GM19452 (cell line): Measurements from ENCODE around the gene KIF26B.
A peak's percentile ranks its signal among the peaks of the same experiment; 100 is the strongest.
"Not testable (repeated sequence)": the region's sequence is repeated elsewhere in the genome, so short reads cannot be mapped to it uniquely, and the experiment has no call there.

Experiments used
- ATAC-seq: cut with Tn5 transposase; IDR thresholded peaks from one replicate; pipeline ENCODE4 v1.9.1; 2021; ENCODE audit not compliant: unreplicated experiment

Gene KIF26B

DNA sequence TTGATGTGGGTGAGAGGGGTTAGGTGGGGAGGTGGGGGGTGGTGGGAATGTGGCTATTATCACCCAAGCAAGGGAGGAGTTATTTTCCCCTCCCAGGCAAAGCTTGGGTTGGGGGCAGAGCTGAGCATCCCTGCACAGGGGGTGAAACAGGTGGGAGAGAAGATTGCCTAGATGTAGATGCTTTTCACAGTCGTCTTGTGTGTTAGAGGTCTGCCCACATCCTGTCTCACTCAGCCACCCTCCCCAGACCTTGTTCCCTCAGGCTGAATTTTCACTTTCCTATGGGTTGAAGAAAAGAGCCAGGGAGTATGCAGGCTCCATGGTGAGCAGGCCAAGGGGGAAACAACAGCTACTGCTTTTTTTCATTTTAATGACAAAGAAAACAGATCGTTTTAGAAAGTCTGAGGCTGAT lies 223.5 kb downstream of the KIF26B start:
- peak; percentile 58 for ATAC-seq

DNA sequence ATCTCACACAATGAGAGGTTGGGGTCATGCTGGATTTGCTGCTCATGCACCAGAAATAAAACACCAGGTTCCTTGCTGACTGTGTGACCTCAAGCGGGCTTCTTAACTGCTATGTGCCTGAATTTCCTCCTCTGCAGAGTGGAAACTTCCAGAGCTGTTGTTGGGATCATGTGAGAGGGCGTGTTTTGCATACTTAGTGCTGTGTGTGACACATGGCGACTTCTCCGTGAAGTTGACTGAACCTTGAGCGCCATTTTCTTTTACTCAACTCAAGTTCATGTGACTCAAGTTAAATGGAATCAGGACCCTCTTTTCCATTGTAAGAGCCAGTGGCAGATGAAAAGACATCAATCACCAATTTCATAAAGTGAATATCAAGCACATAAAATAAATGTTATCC lies 224.0 kb downstream of the KIF26B start:
- no peak for ATAC-seq

DNA sequence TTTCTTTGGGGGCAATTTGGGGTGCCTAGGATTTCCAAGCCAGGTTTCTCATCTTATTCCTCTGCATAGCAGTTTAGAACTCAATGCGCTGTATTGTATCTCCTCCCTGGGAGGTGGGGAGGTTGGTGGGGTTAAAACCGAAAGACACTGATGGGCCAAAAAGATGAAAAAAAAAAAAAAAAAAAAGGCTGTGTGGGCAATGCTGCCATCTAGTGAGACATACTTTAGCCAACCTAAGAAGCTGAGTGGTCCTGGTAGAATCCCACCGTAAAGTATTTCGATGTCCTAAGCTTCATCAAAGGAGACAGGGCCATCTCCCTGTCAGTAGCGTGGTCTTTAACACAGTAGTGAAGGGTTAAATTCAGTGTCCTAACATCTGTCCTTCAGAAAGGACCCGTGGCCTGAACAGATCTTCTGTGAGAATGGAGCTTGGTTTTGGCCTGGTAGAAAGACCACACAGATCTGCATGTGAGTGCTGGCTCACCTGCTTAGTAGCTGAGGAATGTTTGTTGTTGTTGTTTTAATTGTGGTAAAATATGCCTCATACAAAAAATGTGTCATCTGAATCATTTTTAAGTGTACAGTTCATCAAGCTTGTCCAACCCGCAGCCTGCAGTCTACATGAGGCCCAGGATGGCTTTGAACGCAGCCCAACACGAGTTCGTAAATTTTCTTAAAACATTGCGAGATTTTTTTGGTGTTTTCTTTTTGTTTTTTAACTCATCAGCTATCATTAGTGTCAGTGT lies 226.2 kb downstream of the KIF26B start:
- ATAC-seq = no peak

DNA sequence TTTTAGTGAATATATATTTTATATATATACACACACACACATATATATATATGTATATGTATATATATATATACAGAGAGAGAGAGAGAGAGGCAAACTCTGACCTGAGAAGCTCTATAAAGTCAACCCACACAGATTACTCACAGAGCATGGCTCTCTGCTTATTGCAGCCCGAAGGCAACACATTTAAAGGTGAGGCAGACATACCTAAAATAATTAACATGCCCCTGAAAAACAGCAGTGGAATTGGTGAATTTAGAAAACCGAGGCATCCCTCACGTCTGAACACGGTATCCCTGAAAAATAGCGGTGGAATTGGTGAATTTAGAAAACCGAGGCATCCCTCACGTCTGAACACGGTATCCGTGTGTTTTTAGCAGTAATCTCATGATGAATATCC lies 228.2 kb downstream of the KIF26B start:
- ATAC-seq = no peak

DNA sequence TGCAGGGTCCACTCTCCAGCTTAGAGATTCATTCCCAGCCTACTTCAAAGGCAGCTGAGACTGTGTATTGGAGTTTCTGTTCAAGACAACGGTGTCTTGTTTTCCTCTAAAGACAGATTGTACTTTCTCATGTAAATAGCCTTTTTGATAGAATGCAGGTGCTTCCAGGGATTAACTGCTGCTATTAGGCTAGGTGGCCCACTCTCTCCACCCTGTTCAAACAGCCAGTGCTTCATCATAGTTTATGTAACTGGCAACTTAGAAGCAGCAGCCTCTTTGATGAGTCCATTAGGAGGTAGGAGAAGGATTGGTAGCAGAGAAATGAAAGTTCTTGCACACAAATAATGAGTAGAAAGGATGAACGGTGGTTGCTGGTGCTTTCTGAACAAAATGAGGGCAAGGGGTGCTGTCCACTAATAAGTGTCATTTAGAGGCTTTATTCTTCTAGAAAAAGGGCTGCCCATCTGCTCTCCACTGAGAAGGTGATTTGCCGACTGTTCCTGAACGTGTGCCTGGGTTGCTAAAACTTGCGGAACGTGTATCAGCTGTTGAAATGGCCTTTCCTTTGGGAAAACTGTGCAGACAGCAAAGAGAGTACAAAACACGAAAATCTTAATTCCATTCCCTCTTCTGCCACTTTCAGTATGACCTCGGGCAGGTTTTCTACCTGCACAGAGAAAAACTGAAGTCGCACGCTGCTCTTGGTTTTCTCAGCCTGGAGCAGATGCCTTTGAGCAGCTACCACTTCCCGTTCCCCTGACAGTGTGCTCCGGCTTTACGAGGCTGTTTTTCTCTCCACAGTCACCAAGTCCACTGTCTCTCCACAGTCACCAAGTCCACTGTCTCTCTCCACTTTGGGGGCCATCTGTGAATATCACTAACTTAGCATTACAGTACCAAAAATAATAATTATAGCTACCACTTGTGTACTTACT lies 228.9 kb downstream of the KIF26B start:
- no peak for ATAC-seq

DNA sequence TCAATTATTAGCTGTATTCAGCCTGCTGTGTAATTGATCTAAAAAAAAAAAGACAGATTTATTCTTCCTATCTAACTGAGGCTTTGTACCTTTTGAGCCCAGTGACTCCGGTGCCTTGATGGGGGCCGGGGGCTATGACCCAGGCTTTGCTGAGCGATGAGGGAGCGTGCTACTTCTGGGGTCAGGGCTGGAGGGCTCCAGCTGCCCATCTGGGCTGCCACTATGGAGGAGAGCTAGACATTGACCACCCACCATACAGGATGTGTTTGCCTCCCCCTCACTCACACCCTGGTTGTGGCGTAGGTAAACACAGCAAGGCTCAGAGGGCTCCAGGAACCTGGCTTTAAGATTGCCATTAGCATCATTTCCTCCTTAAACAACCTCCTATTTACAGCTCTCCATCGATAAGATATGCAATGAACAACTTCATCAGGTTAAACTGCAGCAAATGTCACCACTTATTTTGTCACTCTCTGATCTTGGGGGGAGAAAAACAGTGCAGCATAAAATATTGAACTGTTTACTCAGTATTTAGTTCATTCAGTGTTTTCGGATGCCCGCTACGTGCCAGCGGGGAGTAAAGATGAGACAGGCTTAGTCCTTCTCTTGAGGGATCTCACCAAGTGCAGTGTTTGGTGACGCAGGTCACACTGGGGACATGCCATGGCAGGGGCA lies 231.6 kb downstream of the KIF26B start:
- ATAC-seq = no peak

DNA sequence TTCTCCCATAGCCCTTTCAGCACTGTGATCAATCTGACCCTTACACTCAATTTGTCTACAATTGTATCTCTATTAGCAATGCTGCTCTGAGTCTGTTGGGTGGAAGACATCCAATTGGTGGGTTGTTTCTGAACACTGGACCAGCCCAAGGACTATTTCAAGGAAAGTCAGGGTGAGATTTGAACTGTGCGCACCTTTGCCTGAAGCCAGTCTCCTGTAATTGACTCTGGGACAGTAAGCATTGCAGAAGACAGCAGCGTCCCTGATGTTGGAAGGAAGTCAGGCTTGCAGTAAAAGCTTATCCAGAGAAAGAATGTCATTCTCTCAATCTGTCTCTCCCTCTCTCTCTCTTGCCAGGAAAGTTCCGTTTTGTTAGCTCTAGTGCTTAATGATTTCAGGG lies 233.9 kb downstream of the KIF26B start:
- ATAC-seq = no peak

DNA sequence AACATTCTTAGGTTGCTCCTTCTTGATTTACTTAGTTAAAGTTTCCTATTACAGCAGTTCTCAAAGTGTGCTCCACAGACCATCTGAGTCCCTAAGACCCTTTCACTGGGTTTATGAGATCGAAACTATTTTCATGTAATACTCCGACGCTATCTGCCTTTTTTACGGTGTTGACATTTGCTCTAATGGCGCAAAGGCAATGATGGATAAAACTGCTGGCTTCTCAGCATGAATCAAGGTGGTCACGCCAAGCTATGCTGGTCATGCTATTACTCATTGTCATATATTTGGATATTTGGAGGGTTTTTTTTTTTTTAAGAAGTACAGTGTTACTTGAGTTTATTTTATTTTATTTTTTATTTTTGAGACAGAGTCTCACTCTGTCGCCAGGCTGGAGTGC lies 235.1 kb downstream of the KIF26B start:
- ATAC-seq = no peak

DNA sequence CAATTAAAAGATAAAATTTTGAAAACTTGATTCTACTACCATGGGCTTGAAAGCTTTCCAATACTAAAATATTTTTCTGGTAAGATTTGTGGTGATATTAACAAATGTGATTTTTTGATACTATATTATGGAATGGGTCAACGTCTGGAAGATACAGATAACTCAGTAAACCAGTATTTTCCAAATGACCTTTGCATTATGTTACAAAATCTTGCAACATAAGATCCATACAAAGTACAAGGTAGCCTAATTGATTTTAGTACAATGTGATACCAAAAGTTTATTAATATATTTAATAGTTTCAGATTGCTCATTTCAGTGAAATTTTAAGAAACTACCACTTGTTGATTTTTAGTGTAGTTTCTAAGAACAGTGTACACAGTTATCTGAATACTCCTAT lies 236.2 kb downstream of the KIF26B start:
- no peak for ATAC-seq

DNA sequence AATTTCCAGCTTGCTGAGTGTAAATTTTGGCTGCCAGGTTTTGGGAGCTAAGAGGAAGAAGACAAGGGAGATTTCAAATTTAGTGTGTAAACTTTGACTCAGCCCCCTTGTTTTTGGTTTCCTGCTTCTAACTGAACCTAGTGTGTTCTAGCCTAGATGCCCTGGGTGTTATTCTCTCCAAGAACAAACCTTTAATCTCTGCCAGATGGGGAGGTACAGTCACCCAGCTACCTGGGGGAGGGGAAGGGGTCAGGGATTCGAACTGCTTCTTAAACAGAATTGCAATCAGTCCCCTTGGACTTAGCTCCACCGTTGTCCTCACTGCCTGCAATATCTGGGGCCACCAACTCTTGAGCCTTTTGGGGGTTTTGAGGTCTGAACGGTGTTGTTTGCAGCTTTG lies 238.9 kb downstream of the KIF26B start:
- no peak for ATAC-seq

DNA sequence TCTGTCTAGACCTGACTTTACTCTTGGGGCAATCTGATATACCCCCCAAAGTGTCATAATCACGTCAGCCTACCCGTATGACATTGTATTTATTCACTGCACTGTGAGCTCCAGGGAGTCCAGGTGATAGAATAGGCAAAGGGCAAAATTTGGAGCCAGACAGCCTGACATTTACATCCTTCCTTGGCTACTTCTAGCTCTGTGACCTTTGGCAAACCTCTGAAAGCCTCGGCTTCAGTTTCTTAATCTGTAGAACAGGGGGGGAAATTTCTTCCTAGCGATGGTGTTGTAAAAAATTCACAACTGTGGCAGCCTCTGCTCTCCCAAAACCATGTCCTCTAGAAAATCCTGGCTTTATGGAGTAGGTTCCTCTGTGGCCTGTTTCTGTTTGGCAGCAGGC lies 240.9 kb downstream of the KIF26B start:
- ATAC-seq = no peak

DNA sequence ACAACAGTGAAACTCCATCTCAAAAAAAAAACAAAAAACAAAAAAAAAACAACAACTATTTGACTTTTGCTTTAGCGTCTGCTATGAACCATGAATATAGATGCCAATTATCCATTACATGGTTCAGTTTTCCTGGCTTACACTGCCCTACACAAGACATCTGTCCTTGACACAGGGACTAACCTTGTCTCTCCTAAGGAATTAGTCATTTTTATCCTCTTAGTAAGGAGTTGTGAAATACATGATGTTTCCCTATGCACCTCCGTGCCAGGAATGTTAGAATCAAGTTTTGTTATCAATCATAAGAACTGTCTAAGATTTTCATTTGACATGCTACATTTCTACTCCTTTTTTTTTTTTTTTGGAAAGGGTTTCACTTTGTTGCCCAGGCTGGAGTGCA lies 241.8 kb downstream of the KIF26B start:
- ATAC-seq = no peak

DNA sequence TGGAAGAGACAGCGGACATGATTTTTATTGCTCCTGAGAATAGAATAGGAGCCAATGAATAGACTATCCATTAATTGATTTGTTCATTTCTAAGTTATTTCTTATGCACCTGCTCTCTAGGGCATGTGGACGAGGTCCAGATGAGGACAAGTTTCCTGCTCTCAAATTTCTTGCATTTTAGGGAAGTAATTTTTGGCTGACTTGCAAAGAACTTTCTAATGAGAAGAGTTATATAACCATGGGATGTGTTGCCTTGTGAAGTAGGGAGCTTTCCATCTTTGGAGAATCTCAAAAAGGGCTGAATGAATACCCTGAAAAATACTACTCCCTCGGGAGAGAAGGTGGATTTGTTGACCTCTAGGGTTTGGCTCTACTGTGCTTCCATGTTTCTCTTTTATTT lies 243.0 kb downstream of the KIF26B start:
- ATAC-seq = no peak

DNA sequence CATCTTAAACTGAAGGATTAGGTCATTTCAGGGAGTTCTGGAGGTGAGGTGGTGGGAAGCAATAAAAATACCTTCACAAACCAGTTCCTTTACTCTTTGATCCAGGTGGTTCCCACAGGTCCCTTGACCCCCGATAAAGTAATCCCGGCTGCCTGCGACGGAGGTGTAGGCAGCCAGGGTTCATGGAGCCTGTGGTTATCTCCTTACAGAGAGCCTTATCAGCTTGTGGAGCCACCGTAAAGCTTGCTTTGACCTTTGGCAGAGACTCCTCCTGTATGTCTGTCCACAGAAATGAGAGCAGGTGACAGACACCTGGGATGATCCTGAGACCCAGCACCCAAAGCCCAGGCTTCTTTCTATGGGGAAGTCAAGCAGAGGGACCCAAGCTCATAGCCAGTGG lies 243.4 kb downstream of the KIF26B start:
- no peak for ATAC-seq

DNA sequence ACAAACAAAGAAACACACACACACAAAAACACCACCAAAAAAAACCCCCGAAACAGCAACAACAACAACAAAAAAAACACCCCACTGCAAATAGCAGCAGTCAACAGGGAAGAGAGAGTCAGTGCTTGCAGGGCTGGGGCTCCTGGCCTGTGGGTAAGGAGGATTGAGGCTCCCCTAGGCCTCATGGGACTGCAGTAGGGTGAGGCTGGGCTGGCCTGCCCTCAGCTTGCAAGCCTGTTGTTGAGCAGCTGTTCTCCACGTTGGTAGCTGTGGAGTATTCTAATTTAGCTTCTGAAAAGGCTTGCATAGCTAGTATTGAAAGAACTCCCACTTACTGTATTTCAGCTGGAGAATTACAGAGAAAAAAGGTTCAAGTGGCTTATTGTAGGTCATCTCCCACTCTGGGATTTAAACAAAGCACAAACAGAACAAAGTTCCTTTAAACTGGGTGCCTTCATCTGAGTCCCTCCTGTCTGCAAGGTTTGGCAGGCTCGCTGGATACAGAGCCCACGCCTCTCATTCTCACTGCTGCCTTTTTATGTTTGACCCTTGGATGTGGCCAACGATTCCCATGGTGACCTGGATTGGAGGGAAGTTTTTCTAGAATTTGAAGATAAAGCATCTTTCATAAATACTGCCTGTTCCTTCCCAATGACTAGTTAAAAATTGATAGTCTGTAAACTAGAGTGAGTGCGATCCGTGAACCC lies 247.2 kb downstream of the KIF26B start:
- ATAC-seq = no peak

DNA sequence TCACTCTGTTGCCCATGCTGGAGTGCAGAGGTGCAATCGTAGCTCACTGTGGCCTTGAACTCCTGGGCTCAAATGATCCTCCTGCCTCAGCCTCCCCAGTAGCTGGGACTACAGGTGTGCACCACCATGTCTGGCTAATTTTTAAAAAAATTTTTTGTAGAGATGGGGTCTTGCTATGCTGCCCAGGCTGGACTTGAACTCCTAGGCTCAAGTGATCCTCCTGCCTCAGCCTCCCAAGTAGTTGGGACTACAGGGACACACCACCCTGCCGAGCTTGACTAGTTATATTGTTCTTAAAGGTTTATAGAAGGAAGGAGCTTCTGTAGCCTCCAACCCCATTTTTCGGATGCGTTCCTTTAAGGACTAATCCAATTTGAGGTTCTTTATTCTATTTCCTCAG lies 248.2 kb downstream of the KIF26B start:
- not testable (repeated sequence) for ATAC-seq

DNA sequence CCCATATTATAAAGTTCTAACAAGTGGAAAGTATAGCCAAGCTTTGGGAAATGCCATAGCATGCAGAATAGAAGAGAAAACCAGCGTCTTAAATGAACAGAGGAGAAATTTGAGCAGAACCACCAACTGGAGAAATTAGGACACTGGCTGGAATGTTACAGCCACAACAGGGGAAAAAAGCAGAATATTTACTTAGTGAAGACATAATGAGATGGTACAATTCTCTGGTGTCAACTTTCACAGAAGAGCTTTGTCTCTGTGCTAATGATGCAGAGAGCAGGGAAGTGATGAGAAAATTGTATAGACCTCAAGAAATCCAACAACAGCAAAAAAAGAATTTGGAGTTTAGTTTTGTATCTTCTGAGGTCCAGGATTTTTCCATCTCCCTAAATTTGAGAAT lies 249.7 kb downstream of the KIF26B start:
- no peak for ATAC-seq

DNA sequence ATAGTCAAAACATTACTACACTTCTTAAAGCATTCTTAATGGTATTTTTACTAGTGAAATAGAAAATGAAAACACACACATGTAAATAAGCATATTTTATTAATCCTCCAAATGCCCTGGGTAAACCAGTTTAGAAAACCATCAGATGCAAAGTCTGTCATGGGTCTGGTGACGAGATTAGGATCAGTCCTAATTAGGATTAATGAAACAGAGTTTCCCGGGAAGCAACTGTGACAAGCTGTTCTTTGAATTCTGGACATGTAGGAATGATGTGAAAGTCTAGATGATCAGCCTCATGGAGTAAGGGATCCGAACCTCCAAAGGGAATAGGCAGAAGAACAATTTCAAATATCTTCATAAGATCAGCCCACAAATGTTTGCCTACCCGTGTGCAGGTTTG lies 250.2 kb downstream of the KIF26B start:
- no peak for ATAC-seq

DNA sequence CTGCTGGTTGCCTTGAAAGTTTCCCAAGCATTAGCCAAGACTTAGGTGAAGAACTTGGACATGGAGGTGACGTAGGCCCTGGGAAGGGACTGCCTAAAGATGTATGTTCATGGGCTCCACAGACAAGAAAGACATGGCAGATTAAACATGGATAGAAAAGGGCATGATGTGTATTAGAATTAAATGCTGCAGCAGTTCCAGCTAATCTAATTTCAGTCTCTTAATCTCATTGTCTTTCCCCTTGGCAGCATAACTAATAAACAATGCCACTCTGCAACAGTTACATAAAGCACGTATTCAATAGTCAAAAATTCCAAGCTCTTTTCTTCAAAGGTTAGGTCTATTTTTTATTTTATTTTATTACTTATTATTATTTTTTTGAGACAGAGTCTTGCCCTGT lies 251.6 kb downstream of the KIF26B start:
- no peak for ATAC-seq

DNA sequence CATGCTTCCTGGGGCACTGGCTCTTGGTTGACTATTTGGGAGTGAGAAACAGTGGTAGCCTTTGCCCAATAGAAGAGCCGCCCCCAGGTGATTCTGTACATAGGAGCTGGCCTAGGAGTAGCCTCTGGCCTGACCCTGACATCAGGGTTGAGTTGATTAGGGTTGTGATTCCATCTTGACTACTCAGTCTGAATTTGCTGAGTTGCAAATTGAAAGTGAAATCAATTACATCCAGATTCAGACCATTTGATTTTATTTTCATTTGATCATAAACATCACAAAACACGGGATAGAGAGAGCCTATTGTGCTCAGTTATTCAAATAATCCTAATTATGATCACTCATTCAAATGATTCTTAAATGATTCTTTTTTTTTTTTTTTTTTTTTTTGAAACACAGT lies 253.2 kb downstream of the KIF26B start:
- no peak for ATAC-seq
